Posterior cingulate gyrus (tissue), 11 donors: Measurements from ENCODE around the gene UBAP1L.
"Not testable (repeated sequence)": the region's sequence is repeated elsewhere in the genome, so short reads cannot be mapped to it uniquely, and the experiment has no call there.

Experiments used
- DNase-seq, 10 donors: peaks; one replicate each; pipeline versions ENCODE4 v3.0.0 to v3.0.0-alpha.2; 2020 to 2021; ENCODE audit warnings: mixed read lengths in 3 of 10
- intact Hi-C: fragments of 100-400 bp; cut with DNase I; formaldehyde crosslinking; loops from one replicate; pipeline ENCODE4 v1.15.1; 2023

The UBAP1L gene

GRCh38 chr15:65115086-65115485, at the start of gene UBAP1L:
UBAP1L (minus strand) TSS chr15:65115200; CDS start chr15:65106215, 8,985 bp downstream.
- intact Hi-C loops = no loop called here

DNA sequence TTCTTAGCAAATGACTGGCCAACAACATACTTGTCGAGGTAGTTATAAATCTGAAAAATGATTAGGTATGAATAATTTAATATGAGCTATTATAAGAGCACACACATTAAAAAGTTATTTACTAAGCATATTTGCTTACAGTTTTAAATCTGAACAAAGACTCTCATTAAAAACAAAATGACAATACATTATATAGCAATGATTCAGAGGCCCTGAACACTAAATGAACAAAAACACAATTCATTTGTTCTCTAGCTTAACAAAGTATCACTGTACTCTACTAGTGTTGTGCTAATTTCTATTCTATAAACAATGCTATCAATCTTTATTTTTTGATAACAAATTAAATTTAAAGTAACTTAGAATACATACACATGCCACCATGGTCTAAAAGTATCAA, 49.1 kb upstream of the UBAP1L start:
- no peak for DNase-seq
- intact Hi-C loops = no loop called here

More at GRCh38 chr15:65115086-65115485, at the start of gene UBAP1L:
- DNase-seq = no peak

DNA sequence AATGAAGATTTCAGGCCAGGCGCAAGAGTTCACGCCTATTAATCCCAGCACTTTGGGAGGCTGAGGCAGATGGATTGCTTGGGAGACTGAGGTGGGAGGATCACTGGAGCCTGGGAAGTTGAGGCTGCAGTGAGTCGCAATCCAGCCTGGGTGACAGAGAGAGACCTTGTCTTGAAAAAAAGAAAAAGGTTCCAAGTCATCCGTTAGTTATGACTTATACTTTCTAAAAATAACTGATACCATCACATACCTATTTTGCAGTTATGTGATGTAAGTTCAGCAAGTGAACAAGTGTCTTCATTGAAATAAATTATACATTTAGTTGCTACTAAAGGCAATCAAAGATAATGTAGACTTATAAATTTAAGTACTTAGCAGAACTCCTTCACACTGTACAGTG, 48.0 kb upstream of the UBAP1L start:
- intact Hi-C loops = no loop called here

DNA sequence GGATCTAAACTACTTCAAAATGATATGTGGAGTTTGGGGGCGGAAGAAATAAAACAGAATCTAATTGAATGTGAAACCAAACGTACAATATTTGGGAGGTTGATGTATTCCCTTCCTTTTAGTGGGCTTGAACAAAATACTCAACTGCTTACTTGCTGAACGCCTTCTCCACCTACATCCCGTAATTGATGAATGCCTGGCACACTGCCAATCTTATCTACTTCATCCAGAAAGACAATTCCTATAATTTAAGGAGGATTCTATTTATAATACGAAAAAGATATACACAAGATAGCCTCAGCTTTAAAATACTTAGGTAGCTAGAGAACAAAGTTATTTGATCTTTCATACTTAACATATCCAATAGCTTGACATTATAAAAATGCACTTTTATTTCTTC, 41.7 kb upstream of the UBAP1L start:
- DNase-seq = no peak
- intact Hi-C loops = no loop called here

More for the DNA sequence above, 48.0 kb upstream of the UBAP1L start:
- DNase-seq = no peak

GRCh38 chr15:65154720-65155119, 39.7 kb upstream of the UBAP1L start:
- DNase-seq = no peak
- intact Hi-C loops = no loop called here

DNA sequence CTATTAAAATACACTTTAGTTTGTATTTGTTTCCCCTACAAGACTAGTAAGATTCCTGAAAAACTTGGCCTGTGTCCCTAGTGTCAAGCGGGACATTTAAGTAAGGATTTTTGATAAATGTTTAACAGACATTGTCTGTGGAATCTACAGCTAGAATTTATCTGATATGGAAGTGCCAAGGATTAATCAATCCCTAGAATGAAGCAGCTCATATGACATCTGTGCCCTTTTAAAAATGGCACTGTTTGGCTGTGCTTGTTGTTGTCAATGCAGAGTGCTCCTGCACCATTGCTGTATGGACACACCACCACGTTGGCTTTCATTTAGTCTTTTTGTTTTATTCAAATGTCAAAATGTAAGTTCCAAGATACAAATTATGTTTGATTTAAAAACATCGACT, 32.9 kb upstream of the UBAP1L start:
- intact Hi-C loops = no loop called here
- no peak for DNase-seq

DNA sequence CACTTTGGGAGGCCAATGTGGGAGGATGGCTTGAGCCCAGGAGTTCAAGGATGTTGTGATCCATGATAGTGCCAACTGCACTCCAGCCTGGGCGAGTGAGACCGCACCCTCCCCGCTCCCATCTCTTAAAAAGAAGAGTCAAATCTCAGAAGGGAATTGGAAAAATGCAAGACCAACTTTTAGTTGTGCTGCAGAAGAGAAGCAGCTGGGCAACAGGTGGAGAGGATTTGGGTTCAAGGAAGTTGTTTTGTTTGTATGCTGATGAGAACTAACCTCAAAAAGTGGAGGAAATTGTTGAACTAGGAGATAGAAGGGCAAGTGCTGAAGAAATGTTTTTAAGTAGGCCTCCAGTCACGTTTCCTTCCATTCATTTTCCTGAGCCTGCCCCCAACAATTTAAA, 31.4 kb upstream of the UBAP1L start:
- intact Hi-C loops = no loop called here

GRCh38 chr15:65138631-65139030, 23.6 kb upstream of the UBAP1L start:
- intact Hi-C loops, DNase-seq: not testable (repeated sequence)

More for the DNA sequence above, 31.4 kb upstream of the UBAP1L start:
- DNase-seq = no peak

DNA sequence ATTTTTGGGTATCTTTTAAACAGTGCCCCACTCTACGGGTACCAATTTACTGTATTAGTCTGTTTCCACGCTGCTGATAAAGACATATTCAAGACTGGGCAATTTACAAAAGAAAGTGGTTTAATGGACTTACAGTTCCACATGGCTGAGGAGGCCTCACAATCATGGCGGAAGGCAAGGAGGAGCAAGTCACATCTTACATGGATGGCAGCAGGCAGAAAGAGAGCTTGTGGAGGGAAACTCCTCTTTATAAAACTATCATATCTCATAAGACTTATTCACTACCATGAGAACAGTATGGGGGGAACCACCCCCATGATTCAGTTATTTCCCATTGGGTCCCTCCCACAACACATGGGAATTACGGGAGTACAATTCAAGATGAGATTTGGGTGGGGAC, 22.9 kb upstream of the UBAP1L start:
- DNase-seq, intact Hi-C loops: not testable (repeated sequence)

- intact Hi-C loops = not testable (repeated sequence)
Measured at GRCh38 chr15:65137089-65137488, 22.1 kb upstream of the UBAP1L start.

DNA sequence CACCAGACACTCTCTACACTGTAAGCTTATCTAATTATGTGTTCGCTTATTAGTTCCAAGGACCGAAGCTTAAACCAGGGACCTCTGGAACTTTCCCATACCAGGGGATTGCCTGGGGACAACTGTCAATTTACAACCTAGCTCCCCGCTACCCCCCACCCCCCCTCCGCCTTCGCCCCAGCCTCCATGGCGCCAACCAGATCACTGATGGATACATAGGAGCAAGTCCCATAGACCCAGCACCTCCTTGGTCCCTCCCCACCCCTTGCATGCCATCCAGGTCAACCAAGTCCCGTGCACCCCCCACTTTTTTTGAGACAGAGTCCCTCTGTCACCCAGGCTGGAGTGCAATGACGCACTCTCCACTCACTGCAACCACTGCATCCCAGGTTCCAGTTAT, 19.5 kb upstream of the UBAP1L start:
- no peak for DNase-seq
- intact Hi-C loops = no loop called here

More at GRCh38 chr15:65137089-65137488, 22.1 kb upstream of the UBAP1L start:
- not testable (repeated sequence) for DNase-seq

GRCh38 chr15:65133548-65134200, 18.7 kb upstream of the UBAP1L start, which contains the start of gene PDCD7:
PDCD7 (minus strand) TSS chr15:65133808; CDS start chr15:65133781, 27 bp downstream.
- intact Hi-C loops = loop anchor here (1.0 kb wide), 1 partner anchor 52 kb away; the partner anchor contains the start of gene CLPX

GRCh38 chr15:65132878-65133547, 18.0 kb upstream of the UBAP1L start:
- DNase-seq = peak in 6 of 10 donors; percentile 6 to 85 (median 21)
- intact Hi-C loops = loop anchor here (1.0 kb wide), 1 partner anchor 52 kb away; the partner anchor contains the start of gene CLPX

More at GRCh38 chr15:65133548-65134200, 18.7 kb upstream of the UBAP1L start, which contains the start of gene PDCD7:
- DNase-seq = peak; percentile 84 to 99 (median 92)

DNA sequence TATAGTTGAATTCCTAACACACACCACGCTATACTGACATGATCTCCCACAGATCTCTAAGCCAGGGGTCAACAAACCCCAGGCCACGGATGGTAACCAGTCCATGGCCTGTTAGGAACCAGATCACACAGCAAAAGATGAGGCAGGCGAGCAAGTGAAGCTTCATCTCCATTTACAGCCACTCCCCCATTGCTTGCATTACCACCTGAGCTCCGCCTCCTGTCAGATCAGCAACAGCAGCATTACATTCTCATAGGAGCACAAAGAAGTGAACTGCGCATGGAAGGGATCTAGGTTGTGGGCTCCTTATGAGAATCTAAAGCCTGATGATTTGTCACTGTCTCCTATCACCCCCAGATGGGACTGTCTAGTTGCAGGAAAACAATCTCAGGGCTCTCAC, 15.9 kb upstream of the UBAP1L start:
- DNase-seq = no peak
- intact Hi-C loops = no loop called here

- DNase-seq = no peak
Measured at GRCh38 chr15:65115542-65115941, 542 bp upstream of the UBAP1L start.

GRCh38 chr15:65110676-65111292, 4.2 kb downstream of the UBAP1L start:
- DNase-seq = peak in 1 of 10 donors; percentile 30

More at GRCh38 chr15:65115542-65115941, 542 bp upstream of the UBAP1L start:
- intact Hi-C loops = no loop called here

DNA sequence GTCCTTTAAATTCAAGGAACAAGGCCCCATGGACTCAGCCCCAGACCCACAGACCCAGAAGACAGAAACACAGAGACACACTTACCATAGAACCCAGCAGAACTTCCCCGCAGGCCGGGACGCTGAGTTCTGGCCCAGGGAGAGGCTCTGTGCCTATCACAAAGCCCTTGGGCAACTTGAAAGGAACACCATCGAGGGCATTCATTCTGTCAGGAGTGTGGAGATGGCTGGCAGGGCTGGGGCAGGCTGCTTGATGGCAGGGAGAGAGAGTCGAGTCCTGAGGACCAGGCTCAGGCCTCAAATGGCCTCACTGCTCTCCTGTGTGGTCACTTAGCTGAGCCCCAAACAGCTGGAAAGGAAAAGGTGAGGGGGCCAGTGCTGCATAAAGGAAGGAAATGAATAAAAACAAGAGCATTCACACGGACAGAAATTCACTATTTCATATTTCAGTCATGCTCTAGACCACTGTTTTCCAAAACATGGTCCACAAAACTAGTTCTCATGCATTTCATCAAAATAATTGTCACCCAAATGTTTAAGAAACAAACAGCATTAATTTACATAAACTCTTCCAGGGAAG, 8.9 kb downstream of the UBAP1L start:
- DNase-seq = peak in 1 of 10 donors; percentile 33
- intact Hi-C loops = no loop called here

More at GRCh38 chr15:65110676-65111292, 4.2 kb downstream of the UBAP1L start:
- intact Hi-C loops = no loop called here

DNA sequence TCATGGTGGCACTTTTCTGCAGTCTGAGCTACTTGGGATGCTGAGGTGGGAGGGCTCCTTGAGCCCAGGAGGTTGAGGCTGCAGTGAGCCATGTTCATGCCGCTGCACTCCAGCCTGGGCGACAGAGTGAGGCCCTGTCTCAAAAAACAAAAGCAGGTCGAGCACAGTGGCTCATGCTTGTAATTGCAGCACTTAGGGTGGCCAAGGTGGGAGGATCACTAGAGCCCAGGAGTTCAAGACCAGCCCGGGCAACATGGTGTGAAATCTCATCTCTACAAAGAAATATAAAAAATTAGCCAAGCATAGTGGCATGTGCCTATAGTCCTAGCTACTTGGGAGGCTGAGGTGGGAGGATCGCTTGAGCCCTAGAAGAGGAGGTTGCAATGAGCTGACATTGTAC, 10.0 kb downstream of the UBAP1L start:
- intact Hi-C loops = no loop called here
- DNase-seq = peak in 1 of 10 donors; percentile 43

DNA sequence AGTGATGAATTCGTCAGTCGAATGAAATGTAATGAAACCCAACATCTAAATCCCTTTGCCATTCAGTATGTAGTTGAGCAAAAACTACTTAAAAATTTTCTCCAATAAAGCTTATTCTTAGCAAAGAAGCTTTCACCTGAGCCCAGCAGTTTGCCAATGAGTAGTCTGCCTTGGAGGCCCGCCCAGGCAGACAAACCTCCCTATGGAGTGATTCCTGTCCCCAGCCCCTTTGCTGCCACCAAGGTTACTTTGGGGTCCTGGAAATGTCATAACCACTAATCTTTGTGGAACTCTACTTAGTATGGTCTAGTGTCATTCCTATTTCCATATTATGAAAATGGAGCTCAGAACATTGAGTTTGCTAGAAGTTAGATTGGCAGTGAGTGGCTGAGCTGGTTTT, 12.1 kb downstream of the UBAP1L start:
- intact Hi-C loops = no loop called here
- DNase-seq = peak in 1 of 10 donors; percentile 20

GRCh38 chr15:65101891-65102708, 12.9 kb downstream of the UBAP1L start:
- intact Hi-C loops = loop anchor here (1.0 kb wide), 1 partner anchor 48 kb away; no protein-coding TSS in a partner anchor
- peak in 2 of 10 donors; percentile 79 for DNase-seq
